H1 (cell line): ENCODE results near the gene DCHS1. TPM values are rescaled to one million over a fixed set of nuclear protein-coding genes. Genes with fewer than 3 reads are reported as not detected.

Source experiments
- BCL11A ChIP-seq, 2 experiments: IDR thresholded peaks; one replicate each; pipeline ENCODE4 v1.6.1; 2011; ENCODE audit warnings: low read depth in 2 of 2, low read length in 2 of 2, mild to moderate bottlenecking in 2 of 2
- CHD7 ChIP-seq: fragments of 300-600 bp; sonication (generic); IDR thresholded peaks from 2 replicates; pipeline ENCODE4 v1.7.1; 2012; ENCODE audit warnings: low read length, moderate library complexity, mild to moderate bottlenecking, inconsistent platforms; ENCODE audit not compliant: insufficient replicate concordance
- CREB1 ChIP-seq: IDR thresholded peaks from 2 replicates; pipeline ENCODE4 v1.6.1; 2012; ENCODE audit warnings: inconsistent platforms
- FOSL1 ChIP-seq: IDR thresholded peaks from 2 replicates; pipeline ENCODE4 v1.6.1; 2011; ENCODE audit warnings: mild to moderate bottlenecking, low read depth, low read length, moderate library complexity; ENCODE audit not compliant: insufficient read depth
- KDM4A ChIP-seq: IDR thresholded peaks from one replicate; pipeline ENCODE4 v1.7.1; 2012; ENCODE audit warnings: low read depth, mild to moderate bottlenecking, moderate library complexity, low read length, inconsistent platforms; ENCODE audit not compliant: severe bottlenecking
- NANOG ChIP-seq: IDR thresholded peaks from 2 replicates; pipeline ENCODE4 v1.6.1; 2011; ENCODE audit warnings: low read length, low read depth, mild to moderate bottlenecking, inconsistent platforms; ENCODE audit not compliant: insufficient read depth, poor library complexity, severe bottlenecking
- SAP30 ChIP-seq: fragments of 300-600 bp; sonication (generic); IDR thresholded peaks from 2 replicates; pipeline ENCODE4 v1.7.1; 2012; ENCODE audit warnings: low read length, moderate library complexity, mild to moderate bottlenecking, inconsistent platforms; ENCODE audit not compliant: insufficient read depth, insufficient replicate concordance
- SRF ChIP-seq: IDR thresholded peaks from 2 replicates; pipeline ENCODE4 v1.6.1; 2011; ENCODE audit warnings: mild to moderate bottlenecking, low read depth, low read length, moderate library complexity
- SUZ12 ChIP-seq: fragments of 200-600 bp; sonication (generic); IDR thresholded peaks from 2 replicates; pipeline ENCODE4 v1.6.1; 2012; ENCODE audit warnings: mild to moderate bottlenecking, inconsistent platforms, low read length, moderate library complexity, mixed read lengths
- USF2 ChIP-seq: IDR thresholded peaks from 2 replicates; pipeline ENCODE4 v1.6.1; 2011; ENCODE audit warnings: low read length, improper control_type of control experiment
- polyA plus RNA-seq, 7 experiments: library from polyadenylated mRNA; depleted of rRNA in 3 of 7; stranded (reverse) in 5 of 7; unstranded in 2 of 7; fragments of >200 nt in 5 of 7; fragments of 200-250 nt in 2 of 7; gene quantifications; 1 replicate in 5 of 7; 2 replicates in 1 of 7; 4 replicates in 1 of 7; pipeline versions ENCODE4 v1.2.1 to v1.2.3, GENCODE V29; 2011 to 2013; ENCODE audit warnings: missing spikeins in 2 of 7, mixed read lengths in 2 of 7
- total RNA-seq: library from RNA; stranded (reverse); fragmentation: NEBNext Ultra II Directional; extraction: Animal tissue kit (Norgen Biotek cat#: 25700); gene quantifications from 2 replicates; pipeline ENCODE4 v1.2.1, GENCODE V29; 2021

The DCHS1 gene
- total and polyA plus RNA-seq, 2 of the 8 experiments (the other 6 are each of a cell fraction or from before 2014, with no cell fraction given) = 8.2 to 10.5 TPM

- TF ChIP-seq CHD7 (no peak), CREB1 (no peak), FOSL1 (no peak), NANOG (no peak), USF2 (no peak), SUZ12 (no peak), BCL11A (IDR thresholded peaks at IDR 0.05; ENCODE audit: low read depth in 2 of 2, low read length in 2 of 2) (no peak), SAP30 (no peak), KDM4A (no peak), SRF (no peak)
Measured at GRCh38 chr11:6653656-6654055, 2.0 kb downstream of the DCHS1 start (continued).
